Activated naive CD4-positive, alpha-beta T cell treated with anti-CD3 and anti-CD28 coated beads, Interleukin-2, amount 50 U/mL, for 24 hours (primary cell): ENCODE measurements around the gene FYB1.

Experiments
- H3K27ac Mint-ChIP-seq: one replicate; pipeline ENCODE4 v1.8.0; 2021; ENCODE audit warnings: mild to moderate bottlenecking, mixed read lengths
- H3K27me3 Mint-ChIP-seq: one replicate; pipeline ENCODE4 v1.8.0; 2021; ENCODE audit warnings: mixed read lengths
- H3K36me3 Mint-ChIP-seq: one replicate; pipeline ENCODE4 v1.8.0; 2021; ENCODE audit warnings: mixed read lengths
- H3K4me1 Mint-ChIP-seq: one replicate; pipeline ENCODE4 v1.8.0; 2021; ENCODE audit warnings: mixed read lengths
- H3K4me3 Mint-ChIP-seq: one replicate; pipeline ENCODE4 v1.8.0; 2021; ENCODE audit warnings: mild to moderate bottlenecking, mixed read lengths
- H3K9me3 Mint-ChIP-seq: one replicate; pipeline ENCODE4 v1.8.0; 2021; ENCODE audit warnings: mixed read lengths

Gene FYB1

DNA sequence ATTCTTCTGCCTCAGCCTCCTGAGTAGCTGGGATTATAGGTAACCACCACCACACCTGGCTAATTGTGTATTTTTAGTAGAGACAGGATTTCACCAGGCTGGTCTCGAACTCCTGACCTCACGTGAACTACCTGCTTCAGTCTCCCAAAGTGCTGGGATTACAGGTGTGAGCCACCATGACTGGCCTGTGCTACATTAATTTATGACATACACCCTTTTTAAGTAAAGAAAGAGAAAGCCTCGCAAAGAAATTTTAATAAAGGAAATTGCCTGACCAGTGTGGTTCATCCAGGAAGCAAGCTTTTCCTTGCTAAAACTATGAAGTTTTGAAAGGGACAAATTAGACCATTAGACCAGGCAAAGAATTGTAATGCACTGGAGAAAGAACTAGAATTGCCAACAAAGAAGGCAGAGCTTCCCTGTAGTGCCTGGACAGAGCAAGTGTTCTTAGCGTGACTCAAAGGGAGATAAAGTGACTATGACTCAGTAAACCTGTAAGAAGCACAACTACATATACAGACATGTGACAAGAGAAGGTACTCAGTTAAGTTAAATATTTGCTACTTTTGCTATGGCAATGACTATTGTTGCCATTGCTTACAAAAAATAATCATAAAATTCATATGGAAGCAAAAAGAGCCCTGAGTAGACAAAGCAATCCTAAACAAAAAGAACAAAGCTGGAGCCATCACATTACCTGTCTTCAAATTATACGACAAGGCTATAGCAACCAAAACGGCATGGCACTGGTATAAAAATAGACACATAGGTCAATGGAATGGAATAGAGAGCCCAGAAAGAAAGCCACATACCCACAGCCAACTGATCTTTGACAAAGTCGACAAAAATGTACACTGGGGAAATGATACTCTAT is 54.6 kb downstream of the FYB1 start:
- Mint-ChIP-seq H3K9me3 (no peaks in the 10 kb centered on the region), H3K4me3 (peak overlapping the region; percentile 75), H3K4me1 (peaks cover 92% of the 10 kb centered on the region), H3K36me3 (peaks cover 23% of the 10 kb centered on the region), H3K27ac (peak overlapping the region; percentile 98), H3K27me3 (no peaks in the 10 kb centered on the region)

DNA sequence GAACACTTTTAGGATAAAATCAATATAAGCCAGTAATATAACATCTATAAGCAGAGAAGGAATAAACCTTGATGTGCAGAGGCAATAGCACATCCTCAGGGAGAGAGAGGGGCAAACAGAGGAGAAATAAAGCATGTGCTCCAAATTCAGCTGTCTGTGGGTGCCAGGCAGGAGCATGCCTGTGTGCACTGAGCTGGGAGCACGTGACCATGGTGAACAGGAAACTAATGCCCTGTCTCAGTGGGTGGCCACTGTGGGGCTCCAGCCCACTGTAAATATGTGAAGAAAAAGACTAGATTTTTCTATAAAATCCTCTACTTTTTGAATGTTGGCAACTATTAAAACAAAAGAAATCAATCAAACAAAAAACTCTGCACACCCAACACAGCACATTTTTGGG is 55.3 kb downstream of the FYB1 start:
- peaks cover 22% of the 10 kb centered on the region for H3K36me3 Mint-ChIP-seq
- peak overlapping the region; percentile 75 for H3K4me3 Mint-ChIP-seq
- peaks cover 92% of the 10 kb centered on the region for H3K4me1 Mint-ChIP-seq
- no peaks in the 10 kb centered on the region for H3K9me3 Mint-ChIP-seq
- no peaks in the 10 kb centered on the region for H3K27me3 Mint-ChIP-seq
- H3K27ac Mint-ChIP-seq = peak overlapping the region; percentile 98

DNA sequence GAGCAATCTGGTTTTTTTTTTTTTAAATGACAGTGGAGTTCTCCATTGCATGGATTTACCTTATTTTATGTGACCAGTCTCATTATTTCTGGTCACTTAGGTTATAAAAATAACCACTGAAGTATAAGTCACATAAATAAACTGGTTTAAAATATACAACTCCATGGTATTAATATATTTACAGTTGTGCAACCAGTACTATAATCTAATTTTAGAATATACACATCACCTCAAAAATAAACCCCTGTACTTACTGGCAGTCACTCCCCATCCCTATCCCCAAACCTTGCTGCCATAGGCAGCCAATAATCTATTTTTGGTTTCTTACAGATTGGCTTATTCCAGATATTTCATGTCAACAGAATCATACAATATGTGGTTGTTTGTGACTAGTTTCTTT is 57.8 kb downstream of the FYB1 start:
- Mint-ChIP-seq H3K27me3 (no peaks in the 10 kb centered on the region), H3K27ac (peak overlapping the region; percentile 98), H3K4me3 (peak overlapping the region; percentile 73), H3K36me3 (peaks cover 23% of the 10 kb centered on the region), H3K4me1 (peaks cover 90% of the 10 kb centered on the region), H3K9me3 (no peaks in the 10 kb centered on the region)

DNA sequence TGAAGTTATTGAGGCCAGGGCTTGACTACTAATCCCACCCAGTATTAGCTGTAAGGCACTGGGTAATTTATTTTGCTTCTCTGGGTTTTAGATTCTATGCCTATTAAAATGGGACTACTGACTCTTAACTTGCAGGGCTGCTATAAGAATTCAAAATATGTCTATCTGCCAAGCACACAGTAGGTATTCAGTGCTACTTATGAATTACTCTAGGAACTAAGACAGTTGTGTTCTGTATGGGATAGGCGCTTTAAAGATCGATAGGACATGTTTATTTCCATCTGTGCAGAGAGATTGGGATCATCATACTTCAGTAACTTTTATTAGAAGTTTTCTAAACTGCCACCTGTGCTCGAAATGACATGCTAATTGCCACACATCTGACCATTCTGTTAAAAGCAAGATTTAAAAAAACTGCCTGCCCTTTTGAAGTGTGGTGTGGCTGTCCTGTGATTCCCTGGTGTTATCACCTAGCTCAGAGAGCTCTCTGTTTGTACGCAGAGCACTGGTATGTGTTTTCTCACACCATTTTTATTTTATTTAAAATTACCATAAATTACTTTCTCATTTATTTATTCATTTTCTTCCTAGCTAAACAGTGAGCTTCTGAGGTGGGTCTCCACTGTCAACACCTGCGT is 58.7 kb downstream of the FYB1 start:
- peaks cover 21% of the 10 kb centered on the region for H3K36me3 Mint-ChIP-seq
- no peaks in the 10 kb centered on the region for H3K27me3 Mint-ChIP-seq
- peaks cover 92% of the 10 kb centered on the region for H3K4me1 Mint-ChIP-seq
- peak overlapping the region; percentile 93 for H3K27ac Mint-ChIP-seq
- no peaks in the 10 kb centered on the region for H3K9me3 Mint-ChIP-seq
- H3K4me3 Mint-ChIP-seq = peak overlapping the region; percentile 23

DNA sequence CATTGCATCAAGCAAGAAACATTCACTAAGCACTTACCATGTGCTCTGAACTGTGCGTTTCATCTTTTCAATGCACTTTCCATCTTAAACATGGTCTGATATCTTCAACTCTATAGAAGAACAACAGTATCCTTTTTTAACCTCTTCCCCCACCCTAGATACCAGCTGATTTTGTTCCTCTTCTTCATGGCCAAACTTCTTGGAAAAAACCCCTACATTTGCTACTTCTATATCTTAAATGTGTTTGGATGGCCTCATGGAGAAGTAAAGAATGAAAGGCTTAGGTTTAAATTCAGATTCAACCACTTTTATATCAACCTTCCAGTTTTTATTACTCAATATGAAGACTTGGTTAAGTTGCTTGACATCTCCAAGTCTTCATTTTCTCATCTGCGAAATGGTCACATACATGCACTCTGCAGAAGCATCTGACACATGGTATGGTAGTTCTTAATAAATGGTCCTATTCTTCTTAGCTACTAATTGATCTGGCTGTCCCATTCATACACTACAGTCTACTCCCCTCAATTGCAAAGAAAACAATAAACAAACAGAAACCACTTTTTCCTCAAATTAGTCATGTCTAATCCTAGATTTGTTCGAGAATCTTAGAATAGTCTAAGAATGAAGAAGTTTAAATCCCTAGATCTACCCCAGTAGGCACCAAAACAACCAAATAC is 59.4 kb downstream of the FYB1 start:
- H3K36me3 Mint-ChIP-seq = peaks cover 13% of the 10 kb centered on the region
- H3K4me3 Mint-ChIP-seq = peak overlapping the region; percentile 27
- peak overlapping the region; percentile 93 for H3K27ac Mint-ChIP-seq
- H3K4me1 Mint-ChIP-seq = peaks cover 92% of the 10 kb centered on the region
- H3K9me3 Mint-ChIP-seq = no peaks in the 10 kb centered on the region
- H3K27me3 Mint-ChIP-seq = no peaks in the 10 kb centered on the region

DNA sequence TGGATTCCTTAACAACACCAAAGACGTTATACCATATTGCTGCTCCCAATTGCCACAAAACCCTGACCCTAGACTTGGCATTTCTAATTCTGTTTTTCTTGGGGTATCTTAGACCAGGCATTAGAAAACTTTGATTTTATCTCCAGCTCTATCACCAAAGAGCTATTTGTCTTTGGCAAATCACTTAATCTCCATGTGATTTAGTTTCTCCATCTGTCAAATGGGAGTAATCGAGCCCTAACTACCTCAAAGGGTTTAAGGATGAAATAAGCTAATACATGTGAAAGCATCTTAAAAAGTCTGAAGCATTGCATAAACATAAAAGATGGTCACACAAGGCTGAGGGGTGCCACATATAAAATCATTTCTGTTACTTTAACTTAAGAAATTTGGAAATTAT is 60.6 kb downstream of the FYB1 start:
- Mint-ChIP-seq H3K9me3 (no peaks in the 10 kb centered on the region), H3K27ac (peak overlapping the region; percentile 93), H3K36me3 (peaks cover 12% of the 10 kb centered on the region), H3K4me1 (peaks cover 88% of the 10 kb centered on the region), H3K4me3 (no peak overlapping the region), H3K27me3 (no peaks in the 10 kb centered on the region)

DNA sequence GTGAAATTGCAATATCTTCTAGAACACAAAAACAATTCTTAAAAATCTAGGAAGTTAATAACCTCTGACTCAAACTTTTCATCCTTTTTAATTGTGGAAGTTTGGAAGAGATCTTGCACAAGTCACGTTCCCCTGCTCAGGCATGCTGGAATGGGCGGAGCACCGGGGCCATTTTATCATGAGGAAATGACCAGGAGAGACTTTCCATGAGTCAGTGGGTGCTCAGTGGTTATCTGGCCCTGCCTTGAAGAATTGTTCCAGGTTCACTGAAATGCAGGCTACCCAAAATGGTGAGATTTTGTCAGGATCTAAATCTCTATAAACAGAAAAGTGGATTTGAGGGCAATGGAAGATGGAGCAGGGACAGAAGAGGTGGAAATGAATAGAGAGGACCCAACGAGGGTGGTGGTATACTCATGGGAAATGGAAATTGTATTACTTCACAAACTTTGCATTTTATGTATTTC is 61.2 kb downstream of the FYB1 start:
- H3K4me3 Mint-ChIP-seq = peak overlapping the region; percentile 64
- no peaks in the 10 kb centered on the region for H3K9me3 Mint-ChIP-seq
- peak overlapping the region; percentile 93 for H3K27ac Mint-ChIP-seq
- peaks cover 15% of the 10 kb centered on the region for H3K36me3 Mint-ChIP-seq
- H3K27me3 Mint-ChIP-seq = no peaks in the 10 kb centered on the region
- H3K4me1 Mint-ChIP-seq = peaks cover 88% of the 10 kb centered on the region

DNA sequence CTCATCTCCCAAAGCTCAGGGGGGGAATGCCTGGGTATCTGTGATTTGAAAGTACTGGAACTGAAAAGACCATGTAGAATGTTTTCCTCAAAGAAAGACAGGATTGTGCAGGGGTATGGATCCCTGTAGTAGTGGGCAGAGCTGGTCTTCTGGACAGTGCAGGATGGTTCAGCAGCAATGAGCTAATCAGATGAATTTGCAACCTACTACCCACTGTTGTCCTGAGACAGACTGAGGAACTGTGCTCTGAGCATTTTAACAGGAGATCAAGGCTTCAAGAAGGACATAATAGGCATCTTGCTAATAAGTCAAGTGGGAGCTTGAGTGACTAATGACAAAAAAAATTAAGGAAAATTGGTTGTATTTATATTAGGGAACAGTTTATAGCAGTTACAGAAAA is 61.7 kb downstream of the FYB1 start:
- Mint-ChIP-seq H3K27me3 (no peaks in the 10 kb centered on the region), H3K4me1 (peaks cover 90% of the 10 kb centered on the region), H3K36me3 (peaks cover 19% of the 10 kb centered on the region), H3K9me3 (no peaks in the 10 kb centered on the region), H3K4me3 (peak overlapping the region; percentile 64), H3K27ac (peak overlapping the region; percentile 93)

DNA sequence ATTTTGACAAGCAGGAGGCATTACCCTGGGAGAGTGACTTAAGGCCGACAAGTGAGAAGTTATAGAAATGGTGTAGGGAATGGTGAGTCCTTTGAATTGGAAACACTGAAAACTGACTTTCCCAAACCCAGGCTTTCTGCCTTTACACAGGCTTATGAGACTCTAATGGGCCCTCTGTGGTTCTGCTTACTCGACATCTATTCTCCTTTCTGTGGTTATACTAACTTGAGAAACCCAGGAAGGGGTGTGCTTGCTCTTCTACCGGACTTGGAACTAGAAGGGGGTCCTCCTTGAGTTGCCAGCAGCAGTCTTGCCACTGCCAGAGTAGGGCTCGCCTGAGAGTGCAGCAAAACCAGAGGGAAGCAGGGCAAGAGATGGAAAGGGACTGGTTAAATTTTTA is 63.3 kb downstream of the FYB1 start:
- H3K4me3 Mint-ChIP-seq = peak overlapping the region; percentile 65
- H3K36me3 Mint-ChIP-seq = peaks cover 27% of the 10 kb centered on the region
- no peaks in the 10 kb centered on the region for H3K27me3 Mint-ChIP-seq
- peaks cover 94% of the 10 kb centered on the region for H3K4me1 Mint-ChIP-seq
- peak overlapping the region; percentile 94 for H3K27ac Mint-ChIP-seq
- H3K9me3 Mint-ChIP-seq = no peaks in the 10 kb centered on the region

DNA sequence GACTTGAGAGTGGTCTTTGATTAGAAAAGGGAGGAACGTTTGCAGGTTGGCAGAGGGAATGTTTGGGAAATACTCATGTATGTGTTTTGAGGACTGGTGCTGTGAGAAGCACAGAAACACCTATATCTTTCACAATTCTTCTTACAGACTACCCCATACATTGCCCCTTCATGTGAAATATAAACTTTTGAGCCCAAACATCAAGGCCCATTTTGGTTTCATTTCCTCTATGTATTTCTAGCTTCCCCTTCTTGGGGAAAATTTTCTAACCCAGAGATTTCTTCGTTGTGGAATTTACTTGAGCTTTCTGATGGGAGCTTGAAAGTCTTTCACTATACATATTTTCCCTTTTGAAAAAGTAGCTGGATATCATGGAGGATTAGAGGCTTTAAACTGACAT is 67.6 kb downstream of the FYB1 start:
- Mint-ChIP-seq H3K4me1 (peaks cover 86% of the 10 kb centered on the region), H3K9me3 (no peaks in the 10 kb centered on the region), H3K27ac (peak overlapping the region; percentile 94), H3K4me3 (peak overlapping the region; percentile 61), H3K27me3 (no peaks in the 10 kb centered on the region), H3K36me3 (peaks cover 27% of the 10 kb centered on the region)

DNA sequence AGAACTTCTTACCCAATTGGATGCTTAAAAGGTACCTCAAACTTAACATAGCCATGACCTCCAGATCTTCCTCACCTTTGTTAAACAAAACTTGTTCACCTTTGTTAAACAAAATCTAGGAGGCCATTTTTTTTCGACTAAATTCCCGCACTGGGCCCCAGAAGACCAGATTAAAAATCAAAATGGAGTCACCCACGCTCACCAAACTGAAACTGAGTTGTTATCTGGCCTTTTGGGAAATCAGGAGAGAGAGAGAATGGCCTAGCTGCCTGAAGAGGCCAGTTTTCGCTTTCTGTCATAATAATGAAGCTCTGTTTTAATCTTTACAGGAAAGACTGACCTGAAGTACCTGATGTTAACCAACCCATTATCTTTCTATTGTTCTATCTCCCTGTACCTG is 69.4 kb downstream of the FYB1 start:
- Mint-ChIP-seq H3K27ac (peak overlapping the region; percentile 94), H3K36me3 (peaks cover 27% of the 10 kb centered on the region), H3K4me1 (peaks cover 80% of the 10 kb centered on the region), H3K4me3 (peak overlapping the region; percentile 58), H3K9me3 (no peaks in the 10 kb centered on the region), H3K27me3 (no peaks in the 10 kb centered on the region)

DNA sequence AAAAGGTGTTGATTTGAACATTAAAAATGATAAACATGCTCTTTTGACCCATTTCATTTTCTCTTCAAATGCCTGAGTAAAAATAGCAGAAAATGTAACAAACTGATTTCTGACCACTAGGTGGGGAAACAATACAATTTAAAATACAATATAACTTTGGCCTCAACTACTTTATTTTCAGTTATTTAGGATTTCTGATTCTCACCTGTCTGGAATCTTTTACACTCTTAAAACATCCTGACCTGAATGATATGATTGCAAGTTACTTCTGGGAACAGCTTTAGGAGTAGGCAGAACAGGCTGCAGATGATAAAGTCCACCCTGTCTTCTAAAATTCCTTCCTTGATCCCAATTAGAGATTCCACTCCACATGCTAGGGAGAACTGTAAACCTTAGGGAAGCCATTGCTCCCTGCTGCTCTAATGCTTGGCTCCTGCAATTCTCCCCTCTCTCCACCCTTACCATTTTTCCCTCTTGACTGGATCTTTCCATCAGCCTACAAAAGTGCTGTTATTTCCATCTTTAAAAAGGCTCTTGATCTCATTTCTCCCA is 70.3 kb downstream of the FYB1 start:
- no peaks in the 10 kb centered on the region for H3K9me3 Mint-ChIP-seq
- H3K4me3 Mint-ChIP-seq = no peak overlapping the region
- peaks cover 27% of the 10 kb centered on the region for H3K36me3 Mint-ChIP-seq
- peaks cover 82% of the 10 kb centered on the region for H3K4me1 Mint-ChIP-seq
- H3K27ac Mint-ChIP-seq = peak overlapping the region; percentile 94
- H3K27me3 Mint-ChIP-seq = no peaks in the 10 kb centered on the region

DNA sequence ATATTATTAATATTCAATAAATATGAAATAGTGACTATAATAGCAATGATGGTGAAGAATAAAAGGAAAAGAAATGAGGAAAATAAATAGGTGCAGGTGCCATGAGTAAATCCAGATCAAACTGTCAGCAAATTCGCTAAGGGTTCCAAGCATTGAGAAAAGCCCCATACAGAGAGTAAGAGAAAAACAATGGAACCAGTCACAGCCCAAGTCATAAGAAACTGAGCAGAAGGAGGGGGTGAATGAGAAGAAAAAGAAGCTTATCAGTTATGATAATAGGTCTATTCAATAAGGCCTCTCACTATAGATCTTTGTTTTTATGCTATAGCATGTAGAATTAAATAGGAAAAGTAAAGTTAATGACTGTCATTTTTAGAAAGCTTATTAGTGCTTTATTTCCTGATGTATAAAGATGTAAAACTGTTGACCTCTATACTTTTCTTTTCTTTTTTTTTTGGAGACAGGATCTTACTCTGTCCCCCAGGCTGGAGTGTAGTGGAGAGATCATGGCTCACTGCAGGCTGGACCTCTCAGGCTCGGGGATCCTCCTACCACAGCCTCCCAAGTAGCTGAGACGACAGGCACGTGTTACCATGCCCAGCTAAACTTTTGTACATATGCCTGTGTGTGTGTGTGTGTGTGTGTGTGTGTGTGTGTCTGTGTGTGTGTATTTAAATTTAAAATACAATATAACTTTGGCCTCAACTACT is 72.4 kb downstream of the FYB1 start:
- H3K36me3 Mint-ChIP-seq = peaks cover 17% of the 10 kb centered on the region
- no peaks in the 10 kb centered on the region for H3K27me3 Mint-ChIP-seq
- no peak overlapping the region for H3K4me3 Mint-ChIP-seq
- H3K9me3 Mint-ChIP-seq = no peaks in the 10 kb centered on the region
- peak overlapping the region; percentile 66 for H3K27ac Mint-ChIP-seq
- H3K4me1 Mint-ChIP-seq = peaks cover 65% of the 10 kb centered on the region

DNA sequence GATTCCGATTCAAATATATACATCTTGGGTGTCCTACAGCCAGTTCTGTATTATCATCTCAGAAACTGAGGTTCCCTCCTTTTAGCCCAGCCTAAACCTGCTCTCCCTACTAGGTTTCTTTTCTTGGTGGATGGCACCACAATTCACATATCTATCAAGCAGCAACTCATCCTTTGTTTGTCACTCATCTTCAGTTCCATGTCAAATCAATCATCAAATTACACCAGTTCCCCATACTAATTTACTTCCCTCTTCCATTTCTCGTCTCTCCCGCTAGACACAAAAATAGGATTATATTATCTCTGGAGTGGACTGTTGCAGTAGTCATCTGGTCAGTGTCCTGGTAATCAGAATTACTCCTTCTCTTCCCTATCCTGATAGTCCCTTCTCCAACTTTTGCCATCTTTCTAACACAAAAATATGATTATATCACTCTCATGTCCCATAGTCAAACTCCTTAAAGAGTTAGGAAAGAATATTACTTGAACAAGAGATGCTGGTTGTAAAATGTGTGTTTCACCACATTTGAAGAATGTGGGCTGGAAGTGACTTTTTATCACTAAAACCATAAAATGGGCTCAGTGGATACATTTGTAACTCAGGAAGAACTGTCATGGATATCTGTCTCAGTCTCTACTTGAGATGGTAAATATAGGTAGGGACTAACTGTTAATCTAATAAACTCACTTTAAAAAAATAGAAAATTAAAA is 76.1 kb downstream of the FYB1 start:
- H3K9me3 Mint-ChIP-seq = no peaks in the 10 kb centered on the region
- H3K4me1 Mint-ChIP-seq = peaks cover 55% of the 10 kb centered on the region
- H3K36me3 Mint-ChIP-seq = peaks cover 4% of the 10 kb centered on the region
- no peaks in the 10 kb centered on the region for H3K27me3 Mint-ChIP-seq
- no peak overlapping the region for H3K4me3 Mint-ChIP-seq
- no peak overlapping the region for H3K27ac Mint-ChIP-seq
